ENCODE data around the gene MSMO1.

GRCh38 chr4:165378745-165379677 is 51.5 kb downstream of the MSMO1 start, which contains the start of gene CPE:
- TF ChIP-seq CTCF (IDR thresholded peaks at IDR 0.05): peak in 1 of 3 experiments; percentile 66
- peak in 1 of 2 donors; percentile 74 for TF ChIP-seq POLR2AphosphoS5 (IDR thresholded peaks at IDR 0.05; ENCODE audit: insufficient read depth in 1 of 2, low read depth in 1 of 2)

All from vagina (tissue), 2 donors.